Subcutaneous abdominal adipose tissue (tissue), 5 donors: ENCODE data around the gene DSCAML1.

Experiments used
- H3K27ac ChIP-seq: one replicate; pipeline ENCODE4 v1.7.0; 2013; ENCODE audit warnings: low read depth, mild to moderate bottlenecking, inconsistent platforms, low read length, moderate library complexity
- H3K27me3 ChIP-seq, 5 donors: one replicate each; pipeline ENCODE4 v1.7.0; 2013; ENCODE audit warnings: low read length in 5 of 5, inconsistent platforms in 1 of 5; ENCODE audit not compliant: control insufficient read depth in 5 of 5, insufficient read depth in 4 of 5
- H3K36me3 ChIP-seq, 5 donors: one replicate each; pipeline ENCODE4 v1.7.0; 2013; ENCODE audit warnings: low read length in 5 of 5; ENCODE audit not compliant: control insufficient read depth in 5 of 5, insufficient read depth in 5 of 5
- H3K4me1 ChIP-seq, 5 donors: one replicate each; pipeline ENCODE4 v1.7.0; 2013; ENCODE audit warnings: low read length in 5 of 5, mild to moderate bottlenecking in 3 of 5, moderate library complexity in 1 of 5; ENCODE audit not compliant: control insufficient read depth in 5 of 5, insufficient read depth in 5 of 5
- H3K4me3 ChIP-seq, 5 donors: one replicate each; pipeline ENCODE4 v1.7.0; 2013; ENCODE audit warnings: low read length in 5 of 5, low read depth in 1 of 5
- H3K9ac ChIP-seq, 5 donors: one replicate each; pipeline ENCODE4 v1.7.0; 2013; ENCODE audit warnings: low read length in 5 of 5, mild to moderate bottlenecking in 4 of 5, moderate library complexity in 3 of 5
- H3K9me3 ChIP-seq, 5 donors: one replicate each; pipeline ENCODE4 v1.7.0; 2013; ENCODE audit warnings: low read length in 5 of 5; ENCODE audit not compliant: control insufficient read depth in 5 of 5
- donor health status: healthy.
- donor health status: healthy.
- donor health status: healthy.
- donor health status: healthy.
- donor health status: healthy.

Gene DSCAML1

DNA sequence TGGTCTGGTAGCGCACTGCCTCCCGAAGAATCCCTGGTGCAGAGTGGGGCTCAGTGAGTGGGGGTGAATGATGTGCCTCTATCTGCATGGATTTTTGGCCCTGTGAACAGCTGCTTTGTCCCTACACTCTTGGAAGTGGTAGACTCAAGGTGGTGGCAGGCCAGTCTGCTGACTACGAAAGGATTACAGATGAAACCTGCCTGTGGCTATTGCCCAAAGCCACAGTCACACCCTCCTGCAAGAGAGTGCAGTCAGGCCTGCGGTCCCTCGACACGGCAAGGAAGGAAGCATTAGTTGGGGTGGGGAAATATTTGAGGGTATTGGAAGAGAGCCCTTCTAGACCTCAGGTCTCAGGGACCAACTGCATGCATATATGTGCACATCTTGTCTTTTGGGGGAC, 63.7 kb downstream of the DSCAML1 start:
- H3K27me3 ChIP-seq: no peaks in the 10 kb centered on the region
- no peak overlapping the region for H3K4me3 ChIP-seq
- no peak overlapping the region for H3K9ac ChIP-seq
- H3K36me3 ChIP-seq: no peaks in the 10 kb centered on the region
- H3K9me3 ChIP-seq: no peaks in the 10 kb centered on the region
- no peaks in the 10 kb centered on the region for H3K4me1 ChIP-seq
- H3K27ac ChIP-seq: no peak overlapping the region

GRCh38 chr11:117731722-117732290, 65.2 kb downstream of the DSCAML1 start:
- Histone ChIP-seq H3K36me3 (no peaks in the 10 kb centered on the region), H3K27ac (no peak overlapping the region), H3K9ac (no peak overlapping the region), H3K4me1 (no peaks in the 10 kb centered on the region), H3K9me3 (no peaks in the 10 kb centered on the region), H3K27me3 (peaks cover 0 to 3% (median 1%) of the 10 kb centered on the region in 5 donors), H3K4me3 (no peak overlapping the region)

DNA sequence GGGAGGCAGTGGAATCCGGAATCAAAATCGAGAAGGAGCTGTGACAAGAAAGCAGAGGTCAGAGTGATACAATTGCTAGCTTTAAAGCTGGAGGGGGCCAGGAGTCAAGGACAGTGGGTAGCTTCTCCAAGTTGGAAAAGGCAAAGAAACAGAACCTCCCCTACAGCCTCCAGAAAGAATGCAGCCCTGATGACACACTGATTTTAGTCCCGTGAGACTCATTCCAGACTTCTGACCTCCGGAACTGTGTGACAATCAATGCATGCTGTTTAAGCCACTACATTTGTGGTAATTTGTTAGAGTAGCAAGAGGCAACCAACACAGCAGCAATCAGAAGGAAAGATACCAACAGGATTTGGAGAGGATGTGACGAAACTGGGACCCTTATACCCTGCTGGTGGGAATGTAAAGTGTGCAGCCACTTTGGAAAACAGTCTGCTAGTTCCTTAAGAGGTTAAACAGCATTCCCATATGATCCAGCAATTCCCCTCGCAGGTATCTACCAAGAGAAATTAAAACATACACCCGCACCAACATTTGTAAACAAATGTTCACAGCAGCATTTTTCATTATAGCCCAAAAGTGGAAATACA, 66.7 kb downstream of the DSCAML1 start:
- Histone ChIP-seq H3K4me1 (no peaks in the 10 kb centered on the region), H3K9ac (no peak overlapping the region), H3K27me3 (peaks cover 0 to 4% (median 3%) of the 10 kb centered on the region in 5 donors), H3K27ac (no peak overlapping the region), H3K36me3 (no peaks in the 10 kb centered on the region), H3K4me3 (no peak overlapping the region), H3K9me3 (no peaks in the 10 kb centered on the region)

DNA sequence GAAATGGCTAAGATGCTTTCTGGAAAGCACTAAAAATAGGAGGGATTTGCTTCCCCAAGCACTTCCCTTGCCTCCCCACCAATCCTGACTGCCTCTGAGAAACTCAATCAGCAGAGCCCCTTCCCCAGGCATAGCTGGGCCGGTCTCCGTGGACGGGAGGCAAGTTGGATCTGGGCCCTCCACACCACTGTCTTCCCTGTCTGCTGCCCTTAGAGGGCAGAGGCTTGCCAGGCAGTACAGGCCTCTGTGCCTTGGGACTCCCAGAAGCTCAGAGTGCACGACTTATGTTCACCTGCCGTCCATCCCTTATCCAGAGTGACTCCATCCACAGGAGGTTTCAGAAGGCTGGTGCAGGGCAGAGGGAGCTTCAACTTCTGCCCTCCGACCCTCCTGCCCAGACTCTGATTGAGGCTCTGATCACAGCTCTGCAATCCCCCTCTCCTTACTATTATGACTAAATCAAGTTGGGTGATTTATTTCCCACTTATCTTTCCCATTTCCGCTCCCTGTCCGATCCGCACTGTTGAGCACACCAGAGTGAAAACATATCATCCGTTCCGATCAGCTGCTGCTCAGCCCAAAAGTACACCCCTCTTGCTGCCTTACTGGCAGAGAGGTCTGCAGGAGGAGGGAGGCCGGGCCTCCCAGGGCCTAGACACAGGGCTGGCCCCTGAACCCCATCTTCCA, 71.8 kb downstream of the DSCAML1 start:
- no peaks in the 10 kb centered on the region for H3K36me3 ChIP-seq
- H3K27me3 ChIP-seq: peaks cover 0 to 4% (median 3%) of the 10 kb centered on the region in 5 donors
- peaks cover 0 to 13% (median 8%) of the 10 kb centered on the region in 5 donors for H3K4me1 ChIP-seq
- no peak overlapping the region for H3K9ac ChIP-seq
- no peak overlapping the region for H3K4me3 ChIP-seq
- no peak overlapping the region for H3K27ac ChIP-seq
- no peaks in the 10 kb centered on the region for H3K9me3 ChIP-seq

- H3K27ac ChIP-seq: no peak overlapping the region
- no peaks in the 10 kb centered on the region for H3K9me3 ChIP-seq
- no peak overlapping the region for H3K4me3 ChIP-seq
- peaks cover 0 to 13% (median 8%) of the 10 kb centered on the region in 5 donors for H3K4me1 ChIP-seq
- no peaks in the 10 kb centered on the region for H3K36me3 ChIP-seq
- H3K9ac ChIP-seq: no peak overlapping the region
- H3K27me3 ChIP-seq: peaks cover 0 to 4% (median 3%) of the 10 kb centered on the region in 5 donors
These were observed 72.4 kb downstream of the DSCAML1 start for GRCh38 chr11:117724621-117725020.

- Histone ChIP-seq H3K9ac (no peak overlapping the region), H3K4me3 (no peak overlapping the region), H3K27me3 (peaks cover 0 to 4% (median 3%) of the 10 kb centered on the region in 5 donors), H3K27ac (no peak overlapping the region), H3K36me3 (no peaks in the 10 kb centered on the region), H3K9me3 (no peaks in the 10 kb centered on the region), H3K4me1 (peaks cover 0 to 13% (median 8%) of the 10 kb centered on the region in 5 donors)
These were observed 72.9 kb downstream of the DSCAML1 start for GRCh38 chr11:117724104-117724503.

DNA sequence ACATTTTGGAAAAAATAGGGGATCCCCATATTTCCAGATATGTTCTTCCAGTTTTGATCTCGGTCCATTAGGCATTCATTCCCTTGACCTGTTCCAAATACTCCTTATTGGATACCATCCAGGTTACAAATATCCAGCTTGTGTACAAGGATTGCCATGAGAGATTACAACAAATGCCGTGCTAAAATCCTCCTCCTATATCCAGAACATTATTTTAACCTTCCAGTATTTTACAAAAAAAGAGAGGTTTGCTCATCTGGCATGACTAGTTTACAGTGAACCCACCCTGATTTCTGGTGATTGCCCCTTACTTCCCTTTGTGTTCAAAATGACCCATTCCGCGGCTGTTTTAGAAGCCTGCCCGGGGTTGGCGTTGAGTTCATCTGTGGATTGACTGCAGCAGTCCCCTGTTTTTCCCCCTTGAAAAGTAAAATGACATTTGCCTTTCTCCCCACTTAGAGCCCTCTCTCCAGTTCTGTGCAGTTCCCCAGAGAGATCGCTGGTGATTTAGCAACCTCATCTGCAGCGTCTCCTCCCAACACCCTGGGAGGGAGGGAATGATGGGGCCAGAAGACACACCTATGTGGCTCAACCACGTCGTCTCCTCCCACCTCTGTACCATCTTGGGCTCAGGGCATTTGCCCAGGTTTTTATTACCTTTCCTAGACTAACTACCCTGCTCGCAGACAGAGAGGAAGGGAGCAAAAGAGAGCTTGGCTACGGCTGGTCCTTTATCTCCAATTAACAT, 73.6 kb downstream of the DSCAML1 start:
- Histone ChIP-seq H3K9me3 (no peaks in the 10 kb centered on the region), H3K9ac (no peak overlapping the region)

DNA sequence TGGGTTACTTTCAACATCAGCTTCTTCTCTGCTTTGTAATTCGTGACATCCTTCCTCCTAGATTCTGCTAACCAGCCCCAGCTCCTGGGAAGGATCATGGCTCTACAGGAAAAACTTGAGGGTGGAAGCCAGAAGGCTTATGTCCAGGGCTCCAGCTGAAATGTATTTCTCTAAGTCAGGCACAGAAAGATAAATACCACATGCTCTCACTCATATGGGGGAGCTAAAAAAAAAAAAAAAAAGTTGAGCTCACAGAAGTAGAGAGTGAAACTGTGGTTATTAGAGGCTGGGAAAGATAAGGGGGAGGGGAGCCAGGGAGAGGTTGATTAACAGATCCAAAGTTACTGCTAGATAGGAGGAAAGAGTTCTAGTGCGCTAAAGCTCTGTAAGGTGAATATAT, 74.9 kb downstream of the DSCAML1 start:
- Histone ChIP-seq H3K27me3 (peaks cover 0 to 6% (median 3%) of the 10 kb centered on the region in 5 donors), H3K4me1 (peaks cover 0 to 13% (median 8%) of the 10 kb centered on the region in 5 donors), H3K4me3 (no peak overlapping the region), H3K36me3 (no peaks in the 10 kb centered on the region), H3K9ac (no peak overlapping the region), H3K9me3 (no peaks in the 10 kb centered on the region), H3K27ac (no peak overlapping the region)

More for the DNA sequence above, 73.6 kb downstream of the DSCAML1 start:
- no peaks in the 10 kb centered on the region for H3K36me3 ChIP-seq
- peaks cover 0 to 4% (median 3%) of the 10 kb centered on the region in 5 donors for H3K27me3 ChIP-seq
- no peak overlapping the region for H3K4me3 ChIP-seq
- peaks cover 0 to 13% (median 8%) of the 10 kb centered on the region in 5 donors for H3K4me1 ChIP-seq
- no peak overlapping the region for H3K27ac ChIP-seq

DNA sequence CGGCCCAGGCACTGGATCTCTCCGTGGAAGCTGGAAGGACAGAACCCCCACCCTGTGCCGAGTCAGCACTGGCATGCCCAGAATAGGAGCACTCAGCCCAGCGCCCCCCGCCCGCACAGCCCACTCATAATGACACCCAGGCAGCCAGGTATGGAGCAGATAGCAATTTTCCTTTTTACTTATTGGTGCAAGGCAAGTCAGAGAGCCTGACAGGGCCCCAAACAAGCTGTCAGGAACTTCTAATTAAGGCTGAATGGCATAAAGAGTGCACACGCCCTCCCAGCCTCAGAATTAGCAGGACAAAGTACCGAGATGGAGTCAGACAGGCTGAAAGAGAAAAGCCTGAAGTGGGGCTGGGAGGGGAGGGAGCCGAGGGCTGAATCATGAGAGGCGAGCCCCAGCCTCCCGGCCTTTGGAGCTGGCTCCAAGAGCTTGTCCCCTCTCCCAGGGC, 76.9 kb downstream of the DSCAML1 start:
- no peak overlapping the region for H3K27ac ChIP-seq
- no peak overlapping the region for H3K9ac ChIP-seq
- H3K36me3 ChIP-seq: no peaks in the 10 kb centered on the region
- no peaks in the 10 kb centered on the region for H3K9me3 ChIP-seq
- no peak overlapping the region for H3K4me3 ChIP-seq
- peaks cover 0 to 13% (median 8%) of the 10 kb centered on the region in 5 donors for H3K4me1 ChIP-seq
- peaks cover 0 to 5% (median 2%) of the 10 kb centered on the region in 5 donors for H3K27me3 ChIP-seq
